Neural progenitor cell (in vitro differentiated cells): Measurements from ENCODE around the gene ARHGAP15. TPM values are rescaled to one million over a fixed set of nuclear protein-coding genes. Genes with fewer than 3 reads are reported as not detected.

Experiments used
- DNase-seq: peaks from one replicate; pipeline ENCODE4 v3.0.0-alpha.2; 2016; ENCODE audit warnings: low spot score
- H2AFZ ChIP-seq: fragments of 200-600 bp; sonication (generic); replicated peaks from 2 replicates; pipeline ENCODE4 v1.6.1; 2016; ENCODE audit warnings: antibody characterized with exemption
- H3F3A ChIP-seq: fragments of 200-600 bp; sonication (generic); 2 replicates; pipeline ENCODE4 v1.6.1; 2016; ENCODE audit warnings: antibody characterized with exemption, low read depth
- H3K27ac ChIP-seq: fragments of 200-600 bp; sonication (generic); 2 replicates; pipeline ENCODE4 v1.5.1; 2016; ENCODE audit warnings: mild to moderate bottlenecking
- H3K27me3 ChIP-seq: fragments of 200-600 bp; sonication (generic); 2 replicates; pipeline ENCODE4 v1.6.1; 2016; ENCODE audit warnings: mild to moderate bottlenecking, moderate library complexity
- H3K36me3 ChIP-seq: fragments of 200-600 bp; sonication (generic); 2 replicates; pipeline ENCODE4 v1.5.1; 2016
- H3K4me1 ChIP-seq: fragments of 200-600 bp; sonication (generic); 2 replicates; pipeline ENCODE4 v1.6.1; 2016; ENCODE audit warnings: mixed run types
- H3K4me2 ChIP-seq: fragments of 200-600 bp; sonication (generic); 2 replicates; pipeline ENCODE4 v1.6.1; 2016
- H3K4me3 ChIP-seq: fragments of 200-600 bp; sonication (generic); 2 replicates; pipeline ENCODE4 v1.5.1; 2016
- H3K79me2 ChIP-seq: fragments of 200-600 bp; sonication (generic); 2 replicates; pipeline ENCODE4 v1.6.1; 2016; ENCODE audit warnings: low read depth
- H3K9ac ChIP-seq: fragments of 200-600 bp; sonication (generic); 2 replicates; pipeline ENCODE4 v1.6.1; 2016
- H3K9me3 ChIP-seq: fragments of 200-600 bp; sonication (generic); 2 replicates; pipeline ENCODE4 v1.5.1; 2016; ENCODE audit warnings: low read depth
- H4K20me1 ChIP-seq: fragments of 200-600 bp; sonication (generic); 2 replicates; pipeline ENCODE4 v1.6.1; 2016; ENCODE audit warnings: low read depth
- H3K27ac Mint-ChIP-seq: 3 replicates; pipeline ENCODE4 v1.8.0; 2021; ENCODE audit warnings: mixed read lengths
- H3K27me3 Mint-ChIP-seq: 2 replicates; pipeline ENCODE4 v1.8.0; 2022; ENCODE audit warnings: low read depth, mild to moderate bottlenecking, inconsistent platforms, moderate library complexity, mixed read lengths; ENCODE audit not compliant: insufficient read depth
- H3K36me3 Mint-ChIP-seq: 3 replicates; pipeline ENCODE4 v1.8.0; 2021; ENCODE audit warnings: mixed read lengths
- H3K4me1 Mint-ChIP-seq: 3 replicates; pipeline ENCODE4 v1.8.0; 2021; ENCODE audit warnings: mixed read lengths
- H3K4me3 Mint-ChIP-seq: 3 replicates; pipeline ENCODE4 v1.8.0; 2021; ENCODE audit warnings: mild to moderate bottlenecking, moderate library complexity, mixed read lengths
- H3K9me3 Mint-ChIP-seq: 3 replicates; pipeline ENCODE4 v1.8.0; 2020; ENCODE audit warnings: mixed read lengths
- CTCF ChIP-seq: fragments of 200-600 bp; sonication (generic); IDR thresholded peaks from 2 replicates; pipeline ENCODE4 v1.5.1; 2017; ENCODE audit warnings: antibody characterized with exemption, mild to moderate bottlenecking
- EZH2 ChIP-seq: fragments of 200-600 bp; sonication (generic); IDR thresholded peaks from 2 replicates; pipeline ENCODE4 v1.6.1; 2017; ENCODE audit warnings: antibody characterized with exemption, mild to moderate bottlenecking, moderate library complexity
- EZH2phosphoT487 ChIP-seq: fragments of 200-600 bp; sonication (generic); IDR thresholded peaks from 2 replicates; pipeline ENCODE4 v1.6.1; 2017; ENCODE audit warnings: antibody characterized with exemption
- total RNA-seq: library from RNA; depleted of rRNA; stranded (reverse); fragments of >200 nt; gene quantifications from 2 replicates; pipeline ENCODE4 v1.2.3, GENCODE V29; 2015; ENCODE audit warnings: low replicate concordance

Gene ARHGAP15
- total RNA-seq, 1 donor from 2014 or later = 5.9 TPM

- H2AFZ ChIP-seq = no peak overlapping the region
- Mint-ChIP-seq H3K36me3 (no peaks in the 10 kb centered on the region), H3K4me1 (no peaks in the 10 kb centered on the region), H3K27ac (no peak overlapping the region), H3K9me3 (no peaks in the 10 kb centered on the region), H3K27me3 (no peaks in the 10 kb centered on the region), H3K4me3 (no peak overlapping the region)
- H4K20me1 ChIP-seq = no peaks in the 10 kb centered on the region
- H3K27ac ChIP-seq = no peak overlapping the region
- H3K4me1 ChIP-seq = no peaks in the 10 kb centered on the region
- no peak for DNase-seq
- no peak overlapping the region for H3K9ac ChIP-seq
- H3K9me3 ChIP-seq = no peaks in the 10 kb centered on the region
- no peaks in the 10 kb centered on the region for H3K79me2 ChIP-seq
- no peaks in the 10 kb centered on the region for H3K36me3 ChIP-seq
- no peaks in the 10 kb centered on the region for H3F3A ChIP-seq
- no peak for TF ChIP-seq EZH2
- TF ChIP-seq CTCF = no peak
- no peak for TF ChIP-seq EZH2phosphoT487
- no peak overlapping the region for H3K4me3 ChIP-seq
- no peak overlapping the region for H3K4me2 ChIP-seq
- H3K27me3 ChIP-seq = no peaks in the 10 kb centered on the region
Measured at GRCh38 chr2:143140864-143141661, 11.8 kb downstream of the ARHGAP15 start.

GRCh38 chr2:143142598-143142997 lies 13.4 kb downstream of the ARHGAP15 start:
- no peak overlapping the region for H3K4me3 ChIP-seq
- DNase-seq = no peak
- H3K4me2 ChIP-seq = no peak overlapping the region
- Mint-ChIP-seq H3K4me3 (no peak overlapping the region), H3K36me3 (no peaks in the 10 kb centered on the region), H3K27ac (no peak overlapping the region), H3K4me1 (no peaks in the 10 kb centered on the region), H3K27me3 (no peaks in the 10 kb centered on the region), H3K9me3 (no peaks in the 10 kb centered on the region)
- no peak overlapping the region for H2AFZ ChIP-seq
- H3K9ac ChIP-seq = no peak overlapping the region
- no peaks in the 10 kb centered on the region for H3F3A ChIP-seq
- no peaks in the 10 kb centered on the region for H3K36me3 ChIP-seq
- TF ChIP-seq CTCF = no peak
- no peak for TF ChIP-seq EZH2
- no peak for TF ChIP-seq EZH2phosphoT487
- H3K27me3 ChIP-seq = no peaks in the 10 kb centered on the region
- no peaks in the 10 kb centered on the region for H4K20me1 ChIP-seq
- H3K79me2 ChIP-seq = no peaks in the 10 kb centered on the region
- no peaks in the 10 kb centered on the region for H3K9me3 ChIP-seq
- H3K27ac ChIP-seq = no peak overlapping the region
- H3K4me1 ChIP-seq = no peaks in the 10 kb centered on the region

- no peak overlapping the region for H3K4me3 Mint-ChIP-seq
- no peaks in the 10 kb centered on the region for H3K4me1 ChIP-seq
- H3K27ac Mint-ChIP-seq = no peak overlapping the region
- TF ChIP-seq EZH2 = no peak
- TF ChIP-seq EZH2phosphoT487 = no peak
- TF ChIP-seq CTCF = no peak
- no peaks in the 10 kb centered on the region for H4K20me1 ChIP-seq
- H3K4me1 Mint-ChIP-seq = no peaks in the 10 kb centered on the region
- no peak for DNase-seq
- no peak overlapping the region for H3K4me3 ChIP-seq
- no peak overlapping the region for H3K4me2 ChIP-seq
- no peaks in the 10 kb centered on the region for H3K27me3 ChIP-seq
- no peaks in the 10 kb centered on the region for H3F3A ChIP-seq
- no peaks in the 10 kb centered on the region for H3K27me3 Mint-ChIP-seq
- H3K79me2 ChIP-seq = no peaks in the 10 kb centered on the region
- H3K9me3 Mint-ChIP-seq = no peaks in the 10 kb centered on the region
- no peak overlapping the region for H3K27ac ChIP-seq
- no peak overlapping the region for H2AFZ ChIP-seq
- H3K36me3 ChIP-seq = no peaks in the 10 kb centered on the region
- no peaks in the 10 kb centered on the region for H3K36me3 Mint-ChIP-seq
- H3K9ac ChIP-seq = no peak overlapping the region
- H3K9me3 ChIP-seq = no peaks in the 10 kb centered on the region
Measured at GRCh38 chr2:143144813-143145455, 15.7 kb downstream of the ARHGAP15 start.
